ENCODE data around the gene MYH7B.

DNA sequence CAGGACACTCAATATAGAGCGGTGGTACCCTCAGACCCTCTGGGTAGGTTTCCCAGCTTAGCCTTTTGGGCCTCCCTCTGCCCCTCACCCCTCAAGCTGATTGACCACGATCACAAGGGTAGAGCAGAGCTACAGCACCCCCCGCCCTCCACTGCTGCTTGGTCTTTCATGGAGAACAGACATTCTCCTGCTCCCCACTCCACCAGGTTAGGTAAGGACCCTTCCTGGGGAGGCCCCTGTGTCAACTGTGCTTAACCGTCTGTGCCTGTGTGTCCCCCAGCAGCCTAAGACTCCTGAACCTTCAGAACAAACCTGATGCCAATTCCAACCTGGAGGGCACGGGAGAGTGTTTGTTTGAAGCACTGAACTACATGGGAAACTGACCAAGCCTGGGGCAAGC lies 11.8 kb downstream of the MYH7B start:
- TF ChIP-seq, protein P1, sequence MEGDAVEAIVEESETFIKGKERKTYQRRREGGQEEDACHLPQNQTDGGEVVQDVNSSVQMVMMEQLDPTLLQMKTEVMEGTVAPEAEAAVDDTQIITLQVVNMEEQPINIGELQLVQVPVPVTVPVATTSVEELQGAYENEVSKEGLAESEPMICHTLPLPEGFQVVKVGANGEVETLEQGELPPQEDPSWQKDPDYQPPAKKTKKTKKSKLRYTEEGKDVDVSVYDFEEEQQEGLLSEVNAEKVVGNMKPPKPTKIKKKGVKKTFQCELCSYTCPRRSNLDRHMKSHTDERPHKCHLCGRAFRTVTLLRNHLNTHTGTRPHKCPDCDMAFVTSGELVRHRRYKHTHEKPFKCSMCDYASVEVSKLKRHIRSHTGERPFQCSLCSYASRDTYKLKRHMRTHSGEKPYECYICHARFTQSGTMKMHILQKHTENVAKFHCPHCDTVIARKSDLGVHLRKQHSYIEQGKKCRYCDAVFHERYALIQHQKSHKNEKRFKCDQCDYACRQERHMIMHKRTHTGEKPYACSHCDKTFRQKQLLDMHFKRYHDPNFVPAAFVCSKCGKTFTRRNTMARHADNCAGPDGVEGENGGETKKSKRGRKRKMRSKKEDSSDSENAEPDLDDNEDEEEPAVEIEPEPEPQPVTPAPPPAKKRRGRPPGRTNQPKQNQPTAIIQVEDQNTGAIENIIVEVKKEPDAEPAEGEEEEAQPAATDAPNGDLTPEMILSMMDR (IDR thresholded peaks at IDR 0.05; ENCODE audit: low read depth, low read length) = no peak
- no peak for TF ChIP-seq POLR2A (IDR thresholded peaks at IDR 0.05; ENCODE audit: extremely low read depth, insufficient read length)
- TF ChIP-seq MYC (IDR thresholded peaks at IDR 0.05; ENCODE audit: low read depth, low read length) = no peak
- TF ChIP-seq, protein P2, sequence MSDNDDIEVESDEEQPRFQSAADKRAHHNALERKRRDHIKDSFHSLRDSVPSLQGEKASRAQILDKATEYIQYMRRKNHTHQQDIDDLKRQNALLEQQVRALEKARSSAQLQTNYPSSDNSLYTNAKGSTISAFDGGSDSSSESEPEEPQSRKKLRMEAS (IDR thresholded peaks at IDR 0.05; ENCODE audit: low read depth, low read length) = no peak
